SK-N-SH (cell line): ENCODE results near the gene PHACTR2. TPM values are rescaled to one million over a fixed set of nuclear protein-coding genes. Genes with fewer than 3 reads are reported as not detected.

Experiments used
- CTCF ChIA-PET: fragments of 300-600, 350-600 bp; formaldehyde crosslinking; extraction: SDS; loops from one replicate; lab custom pipeline; 2021; lab: Yijun Ruan, JAX
- POLR2A ChIA-PET: fragments of 350-600 bp; sonication (Branson Sonifier 250); formaldehyde crosslinking; extraction: SDS; loops from one replicate; lab custom pipeline; 2020; ENCODE audit warnings: antibody characterized with exemption, inconsistent platforms; lab: Yijun Ruan, JAX
- DNase-seq: peaks from one replicate; pipeline ENCODE4 v3.0.0; 2012
- H2AFZ ChIP-seq: fragments of 200-600 bp; sonication (generic); 2 replicates; pipeline ENCODE4 v1.8.1; 2016; ENCODE audit warnings: antibody characterized with exemption, mild to moderate bottlenecking, low read depth
- H3F3A ChIP-seq: fragments of 200-600 bp; sonication (generic); replicated peaks from 2 replicates; pipeline ENCODE3; 2016; ENCODE audit warnings: antibody characterized with exemption, mild to moderate bottlenecking; ENCODE audit not compliant: insufficient read depth
- H3K27ac ChIP-seq, 2 experiments: fragments of 200-500 bp in 1 of 2; fragments of 200-600 bp in 1 of 2; sonication (Bioruptor generic) in 1 of 2; sonication (generic), shearing (Covaris generic) in 1 of 2; 2 replicates each; pipeline versions ENCODE4 v1.5.1 to v1.6.1; 2014 to 2016; ENCODE audit warnings: low read depth in 2 of 2, inconsistent platforms in 1 of 2, low read length in 1 of 2, mild to moderate bottlenecking in 1 of 2, mixed read lengths in 1 of 2
- H3K27me3 ChIP-seq: fragments of 200-600 bp; sonication (generic), shearing (Covaris generic); 2 replicates; pipeline ENCODE4 v1.6.1; 2016; ENCODE audit warnings: mixed run types; ENCODE audit not compliant: insufficient read depth
- H3K36me3 ChIP-seq, 2 experiments: fragments of 200-500 bp in 1 of 2; fragments of 200-600 bp in 1 of 2; sonication (Bioruptor generic) in 1 of 2; sonication (generic) in 1 of 2; replicated peaks in 1 of 2; 2 replicates each; pipeline versions ENCODE3 to v1.5.1; 2014 to 2016; ENCODE audit warnings: low read length in 1 of 2, mild to moderate bottlenecking in 1 of 2; ENCODE audit not compliant: insufficient read depth in 2 of 2, control insufficient read depth in 1 of 2
- H3K4me1 ChIP-seq, 2 experiments: fragments of 200-500 bp in 1 of 2; fragments of 200-600 bp in 1 of 2; sonication (Bioruptor generic) in 1 of 2; sonication (generic), shearing (Covaris generic) in 1 of 2; 2 replicates each; pipeline versions ENCODE4 v1.5.1 to v1.6.1; 2014 to 2016; ENCODE audit warnings: low read depth in 1 of 2, low read length in 1 of 2, mixed run types in 1 of 2; ENCODE audit not compliant: insufficient read depth in 2 of 2, control insufficient read depth in 1 of 2
- H3K4me2 ChIP-seq: fragments of 200-600 bp; sonication (generic), shearing (Covaris generic); 2 replicates; pipeline ENCODE4 v1.6.1; 2017; ENCODE audit warnings: mixed run types
- H3K4me3 ChIP-seq, 2 experiments: fragments of 200-500 bp in 1 of 2; fragments of 200-600 bp in 1 of 2; sonication (Bioruptor generic) in 1 of 2; sonication (generic), shearing (Covaris generic) in 1 of 2; 2 replicates each; pipeline versions ENCODE4 v1.5.1 to v1.8.1; 2014 to 2016; ENCODE audit warnings: low read depth in 2 of 2, inconsistent platforms in 1 of 2, low read length in 1 of 2, mild to moderate bottlenecking in 1 of 2, mixed read lengths in 1 of 2, moderate library complexity in 1 of 2
- H3K79me2 ChIP-seq: fragments of 200-600 bp; sonication (generic); 2 replicates; pipeline ENCODE4 v1.8.1; 2017; ENCODE audit warnings: mild to moderate bottlenecking; ENCODE audit not compliant: insufficient read depth
- H3K9ac ChIP-seq: fragments of 200-600 bp; sonication (generic); 2 replicates; pipeline ENCODE4 v1.6.1; 2017; ENCODE audit warnings: mixed run types
- H3K9me2 ChIP-seq: fragments of 200-600 bp; sonication (generic); 2 replicates; pipeline ENCODE4 v1.6.1; 2017; ENCODE audit warnings: mixed run types
- H3K9me3 ChIP-seq: fragments of 200-600 bp; sonication (generic); 2 replicates; pipeline ENCODE4 v1.6.1; 2017; ENCODE audit warnings: mixed run types, mild to moderate bottlenecking, moderate library complexity
- H4K20me1 ChIP-seq: fragments of 200-600 bp; sonication (generic); 2 replicates; pipeline ENCODE4 v1.6.1; 2017; ENCODE audit warnings: mild to moderate bottlenecking, mixed run types; ENCODE audit not compliant: insufficient read depth
- CTCF ChIP-seq: fragments of 200-600 bp; sonication (generic); IDR thresholded peaks from 2 replicates; pipeline ENCODE4 v1.6.1; 2017; ENCODE audit warnings: antibody characterized with exemption, mild to moderate bottlenecking, moderate library complexity
- EZH2phosphoT487 ChIP-seq: fragments of 200-600 bp; sonication (generic); IDR thresholded peaks from 2 replicates; pipeline ENCODE4 v1.6.1; 2017; ENCODE audit warnings: low read depth, mixed run types, mild to moderate bottlenecking, antibody characterized with exemption, moderate library complexity, borderline replicate concordance
- FOSL2 ChIP-seq: IDR thresholded peaks from 2 replicates; pipeline ENCODE4 v1.4.0; 2012; ENCODE audit warnings: low read depth, mild to moderate bottlenecking, moderate library complexity, borderline replicate concordance
- GABPA ChIP-seq: IDR thresholded peaks from 2 replicates; pipeline ENCODE4 v1.4.0; 2012; ENCODE audit warnings: low read depth, mild to moderate bottlenecking
- JUND ChIP-seq: IDR thresholded peaks from 2 replicates; pipeline ENCODE4 v1.4.0; 2012
- MEF2A ChIP-seq: IDR thresholded peaks from 2 replicates; pipeline ENCODE4 v1.4.0; 2012; ENCODE audit warnings: low read depth, borderline replicate concordance
- POLR2AphosphoS5 ChIP-seq: IDR thresholded peaks from 2 replicates; pipeline ENCODE4 v1.6.1; 2012; ENCODE audit warnings: low read depth, low read length
- RAD21 ChIP-seq: IDR thresholded peaks from 2 replicates; pipeline ENCODE4 v1.6.1; 2012; ENCODE audit warnings: mild to moderate bottlenecking, low read length
- RFX5 ChIP-seq: IDR thresholded peaks from 2 replicates; pipeline ENCODE4 v1.6.1; 2012; ENCODE audit warnings: mild to moderate bottlenecking, improper control_type of control experiment, low read length
- SMC3 ChIP-seq: IDR thresholded peaks from 2 replicates; pipeline ENCODE4 v1.6.1; 2012; ENCODE audit warnings: low read depth, low read length, improper control_type of control experiment
- TAF1 ChIP-seq: IDR thresholded peaks from 2 replicates; pipeline ENCODE4 v1.6.1; 2012; ENCODE audit warnings: low read depth, mild to moderate bottlenecking, low read length, moderate library complexity, borderline replicate concordance
- TCF12 ChIP-seq: IDR thresholded peaks from 2 replicates; pipeline ENCODE4 v1.4.0; 2012
- TEAD4 ChIP-seq: IDR thresholded peaks from 2 replicates; pipeline ENCODE4 v1.4.0; 2012; ENCODE audit warnings: mild to moderate bottlenecking, borderline replicate concordance; ENCODE audit not compliant: insufficient read depth
- USF1 ChIP-seq: IDR thresholded peaks from 2 replicates; pipeline ENCODE4 v1.4.0; 2012; ENCODE audit warnings: low read depth, borderline replicate concordance
- USF2 ChIP-seq: fragments of 150-350 bp; IDR thresholded peaks from 2 replicates; pipeline ENCODE4 v1.6.1; 2017; ENCODE audit warnings: antibody characterized with exemption, low read length, low read depth, borderline replicate concordance
- YY1 ChIP-seq: IDR thresholded peaks from 2 replicates; pipeline ENCODE4 v1.4.0; 2012; ENCODE audit warnings: low read depth, mild to moderate bottlenecking
- WGBS: methylation state at CpG from one replicate; pipeline ENCODE4 v1.1.6; 2017; ENCODE audit warnings: low lambda C conversion rate; 5-methylcytosine and 5-hydroxymethylcytosine counted together
- polyA plus RNA-seq, 3 experiments: library from polyadenylated mRNA; depleted of rRNA; stranded (reverse); fragments of >200 nt; gene quantifications; 2 replicates each; pipeline ENCODE4 v1.2.3, GENCODE V29; 2012

PHACTR2 gene
- polyA plus RNA-seq, 1 of the 3 experiments (the other 2 are of a cell fraction): 5.0 TPM

GRCh38 chr6:143774347-143774746, 96.6 kb downstream of the PHACTR2 start:
- Histone ChIP-seq H3K9ac (no peak overlapping the region), H3K27ac (no peak overlapping the region), H3K36me3 (peaks cover 22 to 26% of the 10 kb centered on the region in 2 experiments), H3F3A (no peaks in the 10 kb centered on the region), H3K27me3 (no peaks in the 10 kb centered on the region), H3K9me3 (no peaks in the 10 kb centered on the region), H3K4me3 (no peak overlapping the region), H3K4me2 (no peak overlapping the region), H4K20me1 (no peaks in the 10 kb centered on the region), H3K4me1 (no peaks in the 10 kb centered on the region), H3K79me2 (no peaks in the 10 kb centered on the region), H3K9me2 (no peaks in the 10 kb centered on the region), H2AFZ (no peak overlapping the region)
- TF ChIP-seq GABPA (no peak), SMC3 (no peak), EZH2phosphoT487 (no peak)
- CTCF ChIA-PET: no interaction called here
- POLR2A ChIA-PET: no interaction called here
- DNase-seq: no peak
- WGBS: 59% methylated on average over 2 of the region's 2 CpGs

GRCh38 chr6:143775336-143775735, 97.6 kb downstream of the PHACTR2 start:
- CTCF ChIA-PET: no interaction called here

GRCh38 chr6:143778926-143779325, 101.2 kb downstream of the PHACTR2 start:
- Histone ChIP-seq H3K9me3 (no peaks in the 10 kb centered on the region), H3K27me3 (no peaks in the 10 kb centered on the region), H3K9ac (no peak overlapping the region), H3K4me1 (no peaks in the 10 kb centered on the region), H4K20me1 (no peaks in the 10 kb centered on the region), H3K4me2 (no peak overlapping the region), H2AFZ (no peak overlapping the region), H3F3A (no peaks in the 10 kb centered on the region), H3K27ac (no peak overlapping the region), H3K9me2 (no peaks in the 10 kb centered on the region), H3K36me3 (peaks cover 26 to 40% of the 10 kb centered on the region in 2 experiments), H3K79me2 (no peaks in the 10 kb centered on the region), H3K4me3 (no peak overlapping the region)
- 89% methylated on average over 2 of the region's 2 CpGs for WGBS
- CTCF ChIA-PET: no interaction called here
- no peak for DNase-seq
- POLR2A ChIA-PET: no interaction called here
- TF ChIP-seq USF1 (no peak), TAF1 (no peak), RAD21 (no peak), SMC3 (no peak), EZH2phosphoT487 (no peak), RFX5 (no peak), JUND (no peak), TEAD4 (no peak), POLR2AphosphoS5 (no peak), TCF12 (no peak), FOSL2 (no peak), MEF2A (no peak), USF2 (no peak), CTCF (no peak), YY1 (no peak)

More at GRCh38 chr6:143775336-143775735, 97.6 kb downstream of the PHACTR2 start:
- H3K4me3 ChIP-seq: no peak overlapping the region
- H3K27ac ChIP-seq: no peak overlapping the region
- POLR2A ChIA-PET: no interaction called here
- no peaks in the 10 kb centered on the region for H3F3A ChIP-seq
- no peaks in the 10 kb centered on the region for H3K9me3 ChIP-seq
- H3K4me2 ChIP-seq: no peak overlapping the region
- H3K79me2 ChIP-seq: no peaks in the 10 kb centered on the region
- no peaks in the 10 kb centered on the region for H3K9me2 ChIP-seq
- no peak overlapping the region for H3K9ac ChIP-seq
- no peaks in the 10 kb centered on the region for H4K20me1 ChIP-seq
- no peaks in the 10 kb centered on the region for H3K4me1 ChIP-seq
- no peak for TF ChIP-seq EZH2phosphoT487
- no peak for TF ChIP-seq USF2
- no peak for TF ChIP-seq POLR2AphosphoS5
- no peak for TF ChIP-seq YY1
- no peak for DNase-seq
- no peaks in the 10 kb centered on the region for H3K27me3 ChIP-seq
- H2AFZ ChIP-seq: no peak overlapping the region
- 92% methylated on average over 6 of the region's 6 CpGs for WGBS
- peaks cover 24 to 26% of the 10 kb centered on the region in 2 experiments for H3K36me3 ChIP-seq
